Testis (tissue), 3 donors: ENCODE measurements around the gene ITGB5. TPM values are rescaled to one million over a fixed set of nuclear protein-coding genes. Genes with fewer than 3 reads are reported as not detected.

Experiments used
- DNase-seq: peaks from one replicate; pipeline ENCODE4 v3.0.0-alpha.2; 2019
- H3K27ac ChIP-seq, 2 donors: fragments of 200-600 bp; sonication (generic); one replicate each; pipeline ENCODE4 v1.5.1; 2019
- H3K27me3 ChIP-seq: fragments of 200-600 bp; sonication (generic); one replicate; pipeline ENCODE4 v1.5.1; 2019
- H3K36me3 ChIP-seq: fragments of 200-600 bp; sonication (generic); one replicate; pipeline ENCODE4 v1.5.1; 2017; ENCODE audit warnings: low read depth; ENCODE audit errors: missing control alignments
- H3K4me1 ChIP-seq: fragments of 200-600 bp; sonication (generic); one replicate; pipeline ENCODE4 v1.5.1; 2019
- H3K4me3 ChIP-seq, 2 donors: fragments of 200-600 bp; sonication (generic); one replicate each; pipeline ENCODE4 v1.5.1; 2017 to 2019
- H3K9me3 ChIP-seq: fragments of 200-600 bp; sonication (generic); one replicate; pipeline ENCODE4 v1.5.1; 2017
- POLR2A ChIP-seq: fragments of 450-650 bp; IDR thresholded peaks from one replicate; pipeline ENCODE4 v1.6.1; 2017; ENCODE audit warnings: antibody characterized with exemption, mild to moderate bottlenecking, moderate library complexity
- WGBS, 2 donors: methylation state at CpG; one replicate each; pipeline ENCODE4 v1.1.5; 2018; 5-methylcytosine and 5-hydroxymethylcytosine counted together
- intact Hi-C: fragments of 100-400 bp; cut with DNase I; formaldehyde crosslinking; loops from one replicate; pipeline ENCODE4 v1.15.1; 2023; ENCODE audit warnings: low total_unique reads
- polyA plus RNA-seq: library from polyadenylated mRNA; stranded (reverse); fragments of 350-450 nt; fragmentation: Illumina TruSeq; extraction: RNeasy Lipid Tissue Mini Kit (QIAGEN cat#74804); gene quantifications from one replicate; pipeline ENCODE4 v1.2.3, GENCODE V29; 2014; ENCODE audit warnings: low read depth, low replicate concordance; ENCODE audit not compliant: insufficient read depth
- total RNA-seq, 2 donors: library from RNA; depleted of rRNA; stranded (reverse); fragments of >200 nt; gene quantifications; one replicate each; pipeline ENCODE4 v1.2.3, GENCODE V29; 2016
- TF ChIP-seq, protein P1 (sequence below), 3 experiments: fragments of 450-650 bp in 2 of 3; fragments of 200-600 bp in 1 of 3; sonication (generic) in 1 of 3; IDR thresholded peaks; one replicate each; pipeline ENCODE4 v1.5.1; 2016 to 2019; ENCODE audit warnings: antibody characterized with exemption in 3 of 3, mild to moderate bottlenecking in 2 of 3, moderate library complexity in 1 of 3

The ITGB5 gene
- total and polyA plus RNA-seq, 3 donors from 2014 or later, result 46.0 to 101 (median 76.9) TPM

DNA sequence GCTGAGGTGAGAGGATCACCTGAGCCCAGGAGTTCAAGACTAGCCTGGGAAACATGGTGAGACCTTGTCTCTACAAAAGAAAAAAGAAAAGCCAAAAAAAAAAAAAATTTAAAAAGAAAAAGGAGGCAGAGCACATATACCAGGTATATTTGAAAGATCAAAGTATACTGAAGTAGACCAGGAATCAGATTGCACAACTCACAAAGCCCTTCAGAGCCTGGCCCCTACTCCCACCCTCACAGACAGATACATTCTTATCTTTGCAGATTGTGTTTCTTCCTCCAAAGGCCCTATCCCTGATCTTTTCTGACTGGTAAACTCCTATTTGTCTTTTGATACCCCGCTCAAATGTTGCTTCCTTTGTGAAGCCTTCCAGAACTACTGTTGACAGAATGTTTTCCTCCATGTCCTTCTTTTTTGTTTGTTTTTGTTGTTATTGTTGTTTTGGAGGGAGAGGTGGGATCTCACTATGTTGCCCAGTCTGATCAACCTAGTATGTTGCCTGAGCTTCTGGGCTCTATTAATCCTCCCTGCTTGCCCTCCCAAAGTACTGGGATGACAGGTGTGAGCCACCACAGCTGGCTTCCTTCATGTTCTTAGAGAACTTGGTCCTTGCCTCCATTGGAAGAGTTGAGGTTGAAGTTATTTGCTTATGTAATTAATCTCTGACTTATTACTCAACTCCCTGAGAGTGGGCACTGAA is 9.8 kb upstream of the ITGB5 start:
- Histone ChIP-seq H3K4me1 (no peaks in the 10 kb centered on the region), H3K9me3 (no peaks in the 10 kb centered on the region), H3K27me3 (no peaks in the 10 kb centered on the region), H3K27ac (no peak overlapping the region), H3K36me3 (no peaks in the 10 kb centered on the region), H3K4me3 (no peak overlapping the region)
- intact Hi-C loops, result loop anchor here (10.0 kb wide), 1 partner anchor 112 kb away; no protein-coding TSS in a partner anchor
- no peak for DNase-seq
- 71 to 80% methylated on average over 1 of the region's 1 CpG for WGBS, 2 donors
- TF ChIP-seq, protein P1, sequence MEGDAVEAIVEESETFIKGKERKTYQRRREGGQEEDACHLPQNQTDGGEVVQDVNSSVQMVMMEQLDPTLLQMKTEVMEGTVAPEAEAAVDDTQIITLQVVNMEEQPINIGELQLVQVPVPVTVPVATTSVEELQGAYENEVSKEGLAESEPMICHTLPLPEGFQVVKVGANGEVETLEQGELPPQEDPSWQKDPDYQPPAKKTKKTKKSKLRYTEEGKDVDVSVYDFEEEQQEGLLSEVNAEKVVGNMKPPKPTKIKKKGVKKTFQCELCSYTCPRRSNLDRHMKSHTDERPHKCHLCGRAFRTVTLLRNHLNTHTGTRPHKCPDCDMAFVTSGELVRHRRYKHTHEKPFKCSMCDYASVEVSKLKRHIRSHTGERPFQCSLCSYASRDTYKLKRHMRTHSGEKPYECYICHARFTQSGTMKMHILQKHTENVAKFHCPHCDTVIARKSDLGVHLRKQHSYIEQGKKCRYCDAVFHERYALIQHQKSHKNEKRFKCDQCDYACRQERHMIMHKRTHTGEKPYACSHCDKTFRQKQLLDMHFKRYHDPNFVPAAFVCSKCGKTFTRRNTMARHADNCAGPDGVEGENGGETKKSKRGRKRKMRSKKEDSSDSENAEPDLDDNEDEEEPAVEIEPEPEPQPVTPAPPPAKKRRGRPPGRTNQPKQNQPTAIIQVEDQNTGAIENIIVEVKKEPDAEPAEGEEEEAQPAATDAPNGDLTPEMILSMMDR (IDR thresholded peaks at IDR 0.05), result no peak
- TF ChIP-seq POLR2A, result no peak

DNA sequence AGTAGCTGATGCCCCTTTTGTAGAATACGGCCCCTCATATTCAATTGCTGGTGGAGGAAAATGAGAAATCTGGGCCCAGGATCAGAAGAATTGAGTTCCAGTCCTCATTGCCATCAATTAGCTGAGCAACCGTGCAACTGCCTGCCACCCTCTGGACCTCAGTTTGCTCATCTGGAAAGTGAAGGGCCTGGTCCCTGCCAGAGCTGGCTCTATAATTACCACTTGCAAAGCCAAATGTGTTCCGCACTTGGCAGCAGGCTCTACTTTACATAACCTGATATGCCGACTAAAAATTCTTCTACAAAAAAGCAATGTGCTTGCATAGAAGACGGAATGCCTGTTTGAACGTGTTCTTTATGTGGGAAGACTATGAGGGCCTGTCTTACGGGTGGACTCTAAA is 8.6 kb upstream of the ITGB5 start:
- DNase-seq, result no peak
- intact Hi-C loops, result loop anchor here (10.0 kb wide), 1 partner anchor 111 kb away; no protein-coding TSS in a partner anchor
- no peak overlapping the region for H3K27ac ChIP-seq
- no peak for TF ChIP-seq POLR2A
- TF ChIP-seq, protein P1 (IDR thresholded peaks at IDR 0.05), result no peak
- no peaks in the 10 kb centered on the region for H3K36me3 ChIP-seq
- no peak overlapping the region for H3K4me3 ChIP-seq
- no peaks in the 10 kb centered on the region for H3K27me3 ChIP-seq
- H3K9me3 ChIP-seq, result no peaks in the 10 kb centered on the region
- no peaks in the 10 kb centered on the region for H3K4me1 ChIP-seq
- 90% methylated on average over 7 of the region's 7 CpGs for WGBS, 2 donors

DNA sequence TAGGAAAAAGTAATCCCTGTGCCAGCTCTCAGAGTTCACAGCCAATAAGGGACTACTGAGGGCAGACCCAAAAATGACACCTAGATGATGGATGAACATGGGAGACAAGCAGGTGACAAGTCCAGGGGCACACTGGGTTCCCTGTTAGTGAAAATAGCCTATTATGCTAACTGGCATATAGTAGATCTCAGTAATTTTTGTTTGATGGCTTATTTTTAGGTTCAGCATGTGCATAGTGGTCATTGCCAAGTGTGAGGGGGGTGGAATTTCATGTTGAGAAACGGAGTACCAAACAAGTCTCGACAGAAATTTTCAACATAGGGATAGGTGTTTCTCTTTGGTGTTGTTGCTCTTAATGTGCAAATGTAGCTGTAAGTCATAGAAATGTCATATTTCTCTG is 6.4 kb upstream of the ITGB5 start:
- intact Hi-C loops, result loop anchor here (10.0 kb wide), 1 partner anchor 109 kb away; no protein-coding TSS in a partner anchor
- Histone ChIP-seq H3K36me3 (no peaks in the 10 kb centered on the region), H3K4me3 (no peak overlapping the region), H3K4me1 (no peaks in the 10 kb centered on the region), H3K27me3 (no peaks in the 10 kb centered on the region), H3K9me3 (no peaks in the 10 kb centered on the region), H3K27ac (no peak overlapping the region)
- no peak for TF ChIP-seq POLR2A
- TF ChIP-seq, protein P1 (IDR thresholded peaks at IDR 0.05), result no peak
- WGBS, 2 donors, result 74 to 79% methylated on average over 2 of the region's 2 CpGs
- DNase-seq, result no peak

DNA sequence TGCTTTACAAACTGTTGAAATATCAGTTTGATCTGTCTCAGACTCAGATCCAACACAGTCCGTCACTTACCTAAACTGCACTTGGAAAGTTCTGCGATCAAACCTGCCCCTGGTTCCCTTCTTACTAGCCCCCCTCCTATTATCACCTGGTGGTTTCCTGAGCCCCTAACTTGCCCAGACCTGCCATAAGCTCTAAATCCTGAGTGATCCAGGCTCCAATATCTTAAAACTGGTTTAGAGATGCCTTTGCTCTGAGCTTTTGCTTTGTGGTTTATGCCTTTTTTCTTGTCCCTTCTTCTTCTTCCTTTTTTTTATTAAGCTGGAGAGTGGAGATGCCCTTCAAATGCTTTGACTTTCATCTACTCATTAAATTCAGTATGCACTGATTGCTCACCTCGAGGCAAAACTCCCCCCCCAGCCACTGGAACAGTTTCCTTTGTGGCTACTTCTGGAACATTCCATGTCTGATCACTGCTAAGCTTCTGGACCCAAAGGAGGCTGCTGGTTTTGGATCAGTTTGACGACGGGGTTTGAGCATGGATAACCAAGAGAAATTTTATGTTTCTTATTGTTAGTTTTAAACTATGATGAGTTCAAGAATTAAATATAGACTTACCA is 3.5 kb upstream of the ITGB5 start:
- 90% methylated on average over 5 of the region's 5 CpGs for WGBS, 2 donors
- H3K4me1 ChIP-seq, result no peaks in the 10 kb centered on the region
- no peak overlapping the region for H3K4me3 ChIP-seq
- no peaks in the 10 kb centered on the region for H3K27me3 ChIP-seq
- no peaks in the 10 kb centered on the region for H3K9me3 ChIP-seq
- no peaks in the 10 kb centered on the region for H3K36me3 ChIP-seq
- no peak for DNase-seq
- H3K27ac ChIP-seq, result no peak overlapping the region
- TF ChIP-seq, protein P1 (IDR thresholded peaks at IDR 0.05), result no peak
- TF ChIP-seq POLR2A, result no peak
- intact Hi-C loops, result loop anchor here (10.0 kb wide), 1 partner anchor 106 kb away; no protein-coding TSS in a partner anchor
